NT2/D1 (cell line): Measurements from ENCODE around the gene REEP6.

Experiments used
- SUZ12 ChIP-seq: IDR thresholded peaks from 2 replicates; pipeline ENCODE4 v1.6.1; 2011; ENCODE audit not compliant: insufficient read length, insufficient read depth; ENCODE audit errors: extremely low read depth
- YY1 ChIP-seq: IDR thresholded peaks from 2 replicates; pipeline ENCODE4 v1.6.1; 2011; ENCODE audit not compliant: insufficient read length, insufficient read depth
- ZNF274 ChIP-seq: IDR thresholded peaks from 2 replicates; pipeline ENCODE4 v1.6.1; 2011; ENCODE audit warnings: mild to moderate bottlenecking, low read depth, low read length

- TF ChIP-seq SUZ12 (no peak), YY1 (no peak), ZNF274 (no peak)
These were observed 35.5 kb upstream of the REEP6 start for GRCh38 chr19:1455336-1456120.
